NCI-H1105 treated with DMSO at 0.1 percent for 48 hours (cell line): ENCODE measurements around the gene TNRC6C.
"Not testable (repeated sequence)": the region's sequence is repeated elsewhere in the genome, so short reads cannot be mapped to it uniquely, and the experiment has no call there.

Source experiments
- DNase-seq: peaks from one replicate; lab custom pipeline; 2025; lab: John Stamatoyannopoulos, UW

Gene TNRC6C

GRCh38 chr17:77963441-77963840 is 4.9 kb downstream of the TNRC6C start:
- peak; percentile 47 for DNase-seq

DNA sequence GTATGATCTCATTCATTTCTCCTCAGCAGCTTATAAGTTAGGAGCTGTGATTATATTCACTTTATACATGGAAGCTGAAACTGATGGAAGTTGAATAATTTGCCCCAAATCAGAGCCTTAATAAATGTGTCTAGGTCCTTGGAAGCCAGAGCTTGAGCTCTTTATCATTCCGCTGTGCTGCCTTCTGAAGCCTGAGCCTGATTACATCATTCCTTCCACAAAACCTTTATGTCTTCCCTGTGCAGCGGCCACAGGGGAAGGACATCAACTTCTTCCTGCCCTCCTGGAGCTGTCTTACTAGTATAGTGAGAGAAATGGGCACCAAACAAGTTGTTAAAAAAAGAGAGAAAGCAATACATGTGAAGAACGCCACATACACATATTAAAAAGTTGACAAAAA is 6.8 kb downstream of the TNRC6C start:
- no peak for DNase-seq

GRCh38 chr17:77966476-77966875 is 8.0 kb downstream of the TNRC6C start:
- no peak for DNase-seq

GRCh38 chr17:77968788-77969187 is 10.3 kb downstream of the TNRC6C start:
- DNase-seq, result no peak

DNA sequence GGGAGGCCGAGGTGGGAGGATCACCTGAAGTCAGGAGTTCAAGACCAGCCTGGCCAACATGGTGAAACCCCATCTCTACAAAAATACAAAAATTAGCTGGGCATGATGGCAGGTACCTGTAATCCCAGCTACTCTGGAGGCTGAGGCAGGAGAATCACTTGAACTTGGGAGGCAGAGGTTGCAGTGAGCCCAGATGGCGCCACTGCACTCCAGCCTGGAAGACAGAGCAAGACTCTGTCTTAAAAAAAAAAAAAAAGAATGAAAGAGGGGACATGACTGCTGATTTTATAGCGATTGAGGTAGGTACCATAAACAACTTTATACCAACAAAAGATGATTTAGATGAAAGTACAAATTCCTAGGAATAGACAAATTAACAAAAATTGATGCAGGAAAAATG is 13.8 kb downstream of the TNRC6C start:
- not testable (repeated sequence) for DNase-seq

- no peak for DNase-seq
These were observed 15.4 kb downstream of the TNRC6C start for GRCh38 chr17:77973953-77974352.

DNA sequence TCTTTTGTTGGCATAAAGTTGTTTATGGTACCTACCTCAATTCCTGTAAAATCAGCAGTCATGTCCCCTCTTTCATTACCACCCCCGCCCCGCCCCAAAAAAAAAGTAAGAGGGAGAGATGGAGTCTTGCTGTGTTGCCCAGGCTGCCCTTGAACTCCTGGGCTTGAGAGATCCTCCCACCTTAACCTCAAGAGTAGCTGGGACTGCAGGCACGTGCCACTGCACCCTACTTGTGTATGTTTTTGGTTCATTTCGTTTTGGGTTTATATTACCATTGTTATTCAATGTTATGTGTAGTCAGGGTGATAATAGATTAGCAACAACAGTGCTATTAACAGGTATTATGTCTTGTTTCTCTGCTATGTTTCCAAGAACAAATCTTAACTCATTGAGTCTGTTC is 15.9 kb downstream of the TNRC6C start:
- DNase-seq, result no peak

DNA sequence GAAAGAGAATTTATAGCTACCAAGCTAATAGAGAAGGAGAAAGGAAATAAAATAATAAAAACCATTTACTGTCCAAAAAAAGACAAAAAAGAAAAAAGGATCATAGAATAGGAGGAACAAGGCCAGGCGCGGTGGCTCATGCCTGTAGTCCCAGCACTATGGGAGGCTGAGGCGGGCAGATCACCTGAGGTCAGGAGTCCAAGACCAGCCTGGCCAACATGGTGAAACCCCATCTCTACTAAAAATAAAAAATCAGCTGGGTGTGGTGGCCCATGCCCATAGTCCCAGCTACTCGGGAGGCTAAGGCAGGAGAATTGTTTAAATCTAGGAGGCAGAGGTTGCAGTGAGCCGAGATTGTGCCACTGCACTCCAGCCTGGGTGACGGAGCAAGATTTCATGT is 23.9 kb downstream of the TNRC6C start:
- DNase-seq, result not testable (repeated sequence)

GRCh38 chr17:77990301-77990700 is 31.8 kb downstream of the TNRC6C start:
- no peak for DNase-seq

DNA sequence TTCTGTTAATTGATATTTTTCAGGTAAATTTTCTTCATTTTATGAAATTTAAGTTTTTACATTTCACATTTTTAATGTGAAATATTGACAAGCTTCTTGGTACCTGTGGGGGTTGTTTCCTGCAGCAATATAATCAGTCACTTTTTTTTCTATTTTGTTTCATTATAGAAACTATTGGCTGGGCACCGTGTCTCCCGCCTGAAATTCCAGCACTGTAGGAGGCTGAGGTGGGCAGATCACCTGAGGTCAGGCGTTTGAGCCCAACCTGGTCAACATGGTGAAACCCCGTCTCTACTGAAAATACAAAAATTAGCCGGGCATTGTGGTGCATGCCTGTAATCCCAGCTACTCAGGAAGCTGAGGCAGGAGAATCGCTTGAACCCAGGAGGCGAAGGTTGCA is 35.2 kb downstream of the TNRC6C start:
- not testable (repeated sequence) for DNase-seq

GRCh38 chr17:77995146-77995852 is 36.8 kb downstream of the TNRC6C start:
- no peak for DNase-seq

- DNase-seq, result no peak
These were observed 37.8 kb downstream of the TNRC6C start for GRCh38 chr17:77996256-77996655.

GRCh38 chr17:77999413-78000173 is 41.1 kb downstream of the TNRC6C start:
- no peak for DNase-seq

- no peak for DNase-seq
These were observed 41.8 kb downstream of the TNRC6C start for GRCh38 chr17:78000341-78000740.

DNA sequence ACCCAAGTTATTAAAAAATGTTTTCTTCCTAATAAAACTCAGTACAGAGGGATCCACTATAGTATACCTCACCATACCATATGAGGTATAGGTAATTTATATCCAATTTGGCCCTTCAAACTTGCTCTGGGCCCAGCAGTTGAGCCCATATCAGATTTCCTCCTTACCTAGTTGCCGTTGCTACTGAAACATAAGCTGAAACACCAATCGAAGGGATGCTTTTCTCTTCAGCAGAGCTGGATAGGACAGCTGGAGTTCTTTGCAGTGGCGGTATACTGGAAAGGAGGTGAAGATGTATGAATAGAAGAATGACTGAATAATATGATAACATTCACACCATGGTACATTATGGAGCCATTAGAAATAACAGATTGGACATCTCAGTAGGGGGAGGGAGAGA is 42.7 kb downstream of the TNRC6C start:
- no peak for DNase-seq

GRCh38 chr17:78001612-78002011 is 43.1 kb downstream of the TNRC6C start:
- DNase-seq, result no peak

- no peak for DNase-seq
These were observed 43.7 kb downstream of the TNRC6C start for GRCh38 chr17:78002166-78002565.

GRCh38 chr17:78005452-78006171 is 47.1 kb downstream of the TNRC6C start:
- DNase-seq, result no peak

GRCh38 chr17:78006338-78006737 is 47.8 kb downstream of the TNRC6C start:
- no peak for DNase-seq

DNA sequence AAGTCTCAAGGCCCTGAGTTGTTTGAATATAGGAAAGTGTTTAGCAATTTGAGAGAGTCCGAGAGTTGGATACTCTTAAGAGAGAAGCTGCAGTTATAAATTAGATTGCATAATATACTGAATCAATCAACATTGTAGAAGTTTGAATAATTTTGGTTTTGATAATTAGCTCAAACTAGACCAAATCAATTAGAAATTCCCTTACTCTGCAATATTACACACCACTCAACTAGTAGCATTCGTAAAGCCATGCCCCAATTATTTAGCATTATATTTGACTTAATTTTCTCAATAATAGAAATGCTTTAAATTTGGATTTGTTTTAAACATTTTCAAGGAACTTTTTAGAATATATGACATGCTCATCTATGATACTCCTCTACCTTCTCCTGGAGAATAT is 49.1 kb downstream of the TNRC6C start:
- DNase-seq, result no peak

DNA sequence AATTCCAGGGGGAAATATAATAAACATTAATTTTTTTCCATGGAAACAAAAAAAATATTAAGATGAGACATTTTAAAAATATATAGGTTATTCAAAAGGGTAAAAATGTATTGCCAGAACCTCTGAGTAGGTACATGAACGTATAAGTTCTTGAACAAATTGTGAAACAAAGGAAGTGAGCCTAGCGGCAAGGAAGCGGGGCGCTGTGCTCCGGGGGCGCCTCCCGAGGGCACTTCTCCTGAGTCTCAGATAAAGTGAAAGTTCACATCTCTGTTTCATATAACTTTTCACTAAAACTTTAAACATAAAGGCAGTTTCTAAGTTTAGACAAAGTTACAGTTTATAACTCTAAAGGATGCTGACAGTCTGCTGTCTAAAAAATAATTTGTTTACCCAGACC is 52.3 kb downstream of the TNRC6C start:
- no peak for DNase-seq

DNA sequence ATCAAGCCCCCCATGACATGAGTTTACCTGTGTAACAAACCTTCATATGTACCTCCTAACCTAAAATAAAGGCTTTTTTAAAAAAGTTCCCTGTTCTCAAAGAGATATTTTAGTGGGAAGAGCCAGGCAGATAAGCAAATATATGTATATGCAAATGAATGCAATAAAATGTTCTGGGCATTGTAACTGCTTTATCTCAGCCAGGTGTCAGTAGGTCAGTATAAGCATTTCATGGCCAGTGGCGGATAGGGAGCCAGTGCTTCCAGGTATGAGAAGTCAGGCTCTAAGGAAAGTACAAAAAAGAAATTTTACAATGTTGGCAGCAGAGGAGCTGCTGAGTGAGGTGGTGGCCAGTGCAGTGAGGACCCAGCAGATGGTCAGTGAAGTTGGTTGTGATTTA is 53.9 kb downstream of the TNRC6C start:
- no peak for DNase-seq
